HCT116 (cell line): Measurements from ENCODE around the gene STK17A. TPM values are rescaled to one million over a fixed set of nuclear protein-coding genes. Genes with fewer than 3 reads are reported as not detected.

Experiments
- ATAC-seq: fragments of 200-7000 bp; cut with Tn5 transposase; 2 replicates; pipeline ENCODE4 v1.9.1; 2020; ENCODE audit warnings: mild to moderate bottlenecking, moderate library complexity
- BruUV-seq: library from RNA; stranded (reverse); fragments of 400-500 nt; replicated peaks from 2 replicates; lab custom pipeline; 2021; lab: Mats Ljungman, UMichigan
- CTCF ChIA-PET: fragments of 300-600 bp; sonication (Branson Sonifier 250); formaldehyde crosslinking; loops from one replicate; lab custom pipeline; 2021; ENCODE audit warnings: antibody characterized with exemption; lab: Charles Lee
- POLR2A ChIA-PET: fragments of 300-600, 350-600 bp; sonication (Branson Sonifier 250); formaldehyde crosslinking; loops from one replicate; lab custom pipeline; 2021; ENCODE audit warnings: antibody characterized with exemption; lab: Charles Lee
- RAD21 ChIA-PET, 2 experiments: fragments of 300-600 bp; sonication (Branson Sonifier 250); formaldehyde crosslinking; loops; one replicate each; lab custom pipeline; 2023; ENCODE audit warnings: low total read pairs in 2 of 2; ENCODE audit not compliant: uncharacterized antibody in 2 of 2, unreplicated experiment in 2 of 2, low non-redundant PET in 1 of 2; lab: Charles Lee
- DNase-seq: peaks from one replicate; pipeline ENCODE4 v3.0.0-alpha.2; 2010; ENCODE audit warnings: low read depth, low spot score
- H2AFZ ChIP-seq: fragments of 200-600 bp; shearing (Covaris generic), sonication (generic); 2 replicates; pipeline ENCODE4 v1.6.1; 2017; ENCODE audit warnings: low read depth, mixed run types, mixed read lengths, antibody characterized with exemption, low read length; ENCODE audit not compliant: poor library complexity, severe bottlenecking
- H3K27ac ChIP-seq: 2 replicates; pipeline ENCODE4 v1.5.1; 2012; ENCODE audit warnings: low read depth, low read length
- H3K27me3 ChIP-seq: fragments of 200-600 bp; sonication (generic); 2 replicates; pipeline ENCODE4 v1.6.1; 2016; ENCODE audit warnings: mixed run types, low read length, mixed read lengths; ENCODE audit not compliant: insufficient read depth
- H3K36me3 ChIP-seq, 2 experiments: fragments of 200-500 bp in 1 of 2; fragments of 200-600 bp in 1 of 2; sonication (Bioruptor generic) in 1 of 2; sonication (generic) in 1 of 2; 2 replicates each; pipeline versions ENCODE4 v1.5.1 to v1.6.1; 2014 to 2016; ENCODE audit warnings: low read length in 2 of 2, inconsistent platforms in 1 of 2, mixed read lengths in 1 of 2, mixed run types in 1 of 2; ENCODE audit not compliant: insufficient read depth in 2 of 2, control insufficient read depth in 1 of 2
- H3K4me1 ChIP-seq, 2 experiments: fragments of 200-600 bp in 1 of 2; sonication (generic) in 1 of 2; 2 replicates each; pipeline versions ENCODE4 v1.5.1 to v1.6.1; 2012 to 2017; ENCODE audit warnings: low read length in 2 of 2, inconsistent platforms in 1 of 2, mild to moderate bottlenecking in 1 of 2, mixed read lengths in 1 of 2, mixed run types in 1 of 2, moderate library complexity in 1 of 2; ENCODE audit not compliant: insufficient read depth in 2 of 2, control insufficient read depth in 1 of 2
- H3K4me2 ChIP-seq: fragments of 200-600 bp; sonication (generic); 2 replicates; pipeline ENCODE4 v1.6.1; 2017; ENCODE audit warnings: mixed run types, low read length, mixed read lengths
- H3K4me3 ChIP-seq, 2 experiments: fragments of 200-600 bp in 1 of 2; sonication (generic) in 1 of 2; replicated peaks in 1 of 2; 2 replicates each; pipeline ENCODE4 v1.5.1; 2011 to 2016; ENCODE audit warnings: low read length in 2 of 2, control low read depth in 1 of 2, low read depth in 1 of 2, mild to moderate bottlenecking in 1 of 2, mixed read lengths in 1 of 2, mixed run types in 1 of 2
- H3K79me2 ChIP-seq: fragments of 200-600 bp; sonication (generic); 2 replicates; pipeline ENCODE4 v1.6.1; 2017; ENCODE audit warnings: mild to moderate bottlenecking, mixed run types, low read length, moderate library complexity, mixed read lengths; ENCODE audit not compliant: insufficient read depth
- H3K9ac ChIP-seq: fragments of 200-600 bp; sonication (generic); 2 replicates; pipeline ENCODE4 v1.6.1; 2016; ENCODE audit warnings: low read length, mixed read lengths
- H3K9me2 ChIP-seq: fragments of 200-600 bp; sonication (generic), shearing (Covaris generic); 2 replicates; pipeline ENCODE4 v1.6.1; 2017; ENCODE audit warnings: mixed run types, mild to moderate bottlenecking, moderate library complexity; ENCODE audit not compliant: insufficient read depth
- H3K9me3 ChIP-seq, 2 experiments: fragments of 200-500 bp in 1 of 2; fragments of 200-600 bp in 1 of 2; sonication (Bioruptor generic) in 1 of 2; sonication (generic) in 1 of 2; 2 replicates each; pipeline ENCODE4 v1.6.1; 2014 to 2017; ENCODE audit warnings: low read length in 2 of 2, mixed read lengths in 2 of 2, inconsistent platforms in 1 of 2, low read depth in 1 of 2, mild to moderate bottlenecking in 1 of 2, mixed run types in 1 of 2, moderate library complexity in 1 of 2; ENCODE audit not compliant: control insufficient read depth in 1 of 2, insufficient read depth in 1 of 2
- H4K20me1 ChIP-seq: fragments of 200-600 bp; sonication (generic), shearing (Covaris generic); 2 replicates; pipeline ENCODE4 v1.6.1; 2017; ENCODE audit warnings: mixed run types, mild to moderate bottlenecking, moderate library complexity; ENCODE audit not compliant: insufficient read depth
- CBX3 ChIP-seq: IDR thresholded peaks from 2 replicates; pipeline ENCODE4 v1.6.1; 2012; ENCODE audit warnings: low read depth
- EGR1 ChIP-seq: IDR thresholded peaks from 2 replicates; pipeline ENCODE4 v1.6.1; 2012; ENCODE audit warnings: low read depth
- POLR2AphosphoS5 ChIP-seq: IDR thresholded peaks from 2 replicates; pipeline ENCODE4 v1.6.1; 2011; ENCODE audit warnings: mild to moderate bottlenecking, low read depth, low read length, moderate library complexity
- RAD21 ChIP-seq: IDR thresholded peaks from 2 replicates; pipeline ENCODE4 v1.6.1; 2012; ENCODE audit warnings: low read depth, mild to moderate bottlenecking
- TCF7L2 ChIP-seq: IDR thresholded peaks from 2 replicates; pipeline ENCODE4 v1.7.0; 2011; ENCODE audit warnings: borderline replicate concordance, inconsistent platforms; ENCODE audit not compliant: insufficient read depth, insufficient read length; ENCODE audit errors: extremely low read depth
- intact Hi-C: fragments of 100-400 bp; cut with micrococcal nuclease; formaldehyde crosslinking; loops from 2 replicates; pipeline ENCODE4 v1.10.0; 2022
- total RNA-seq: library from RNA; stranded (reverse); gene quantifications from one replicate; pipeline ENCODE4 v1.2.1, GENCODE V29; 2021; ENCODE audit not compliant: unreplicated experiment

STK17A gene
- total RNA-seq, 1 experiment from 2014 or later: 14.8 TPM

DNA sequence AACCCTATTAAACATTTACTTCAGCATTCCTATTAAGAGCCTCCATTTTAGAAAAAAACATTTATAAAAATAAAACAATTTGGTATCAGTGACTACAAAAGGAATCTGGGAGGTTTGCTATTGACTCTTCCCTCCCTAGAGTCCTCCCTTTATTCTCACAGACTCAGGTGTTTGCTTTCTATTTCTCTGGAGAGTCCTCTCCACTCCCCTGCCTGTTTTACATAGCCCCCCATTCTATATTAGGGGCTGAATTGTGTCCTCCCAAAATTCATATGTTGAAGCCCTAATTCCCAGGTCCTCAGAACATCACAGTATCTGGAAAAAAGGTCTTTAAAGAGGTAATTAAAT, 76.6 kb downstream of the STK17A start:
- no peaks in the 10 kb centered on the region for H3K9me3 ChIP-seq
- H4K20me1 ChIP-seq: no peaks in the 10 kb centered on the region; the same call in 1 of the 2 replicates
- DNase-seq: no peak
- H3K9ac ChIP-seq: no peak overlapping the region
- peaks cover 92% of the 10 kb centered on the region for H3K79me2 ChIP-seq
- CTCF ChIA-PET: no interaction called here
- H3K27ac ChIP-seq: no peak overlapping the region
- intact Hi-C loops: loop anchor here (5.0 kb wide), 1 partner anchor 178 kb away; no protein-coding TSS in a partner anchor
- no peak for ATAC-seq
- POLR2A ChIA-PET: no interaction called here
- H3K4me2 ChIP-seq: no peak overlapping the region
- BruUV-seq: no TSS peak
- H3K36me3 ChIP-seq: no peaks in the 10 kb centered on the region
- H3K4me1 ChIP-seq: peaks cover 5 to 20% of the 10 kb centered on the region in 2 experiments; a peak in 3 of 4 replicates
- no peaks in the 10 kb centered on the region for H3K27me3 ChIP-seq
- no peak overlapping the region for H2AFZ ChIP-seq
- RAD21 ChIA-PET: no interaction called here
- H3K4me3 ChIP-seq: no peak overlapping the region
- TF ChIP-seq POLR2AphosphoS5: no peak
- no peaks in the 10 kb centered on the region for H3K9me2 ChIP-seq

DNA sequence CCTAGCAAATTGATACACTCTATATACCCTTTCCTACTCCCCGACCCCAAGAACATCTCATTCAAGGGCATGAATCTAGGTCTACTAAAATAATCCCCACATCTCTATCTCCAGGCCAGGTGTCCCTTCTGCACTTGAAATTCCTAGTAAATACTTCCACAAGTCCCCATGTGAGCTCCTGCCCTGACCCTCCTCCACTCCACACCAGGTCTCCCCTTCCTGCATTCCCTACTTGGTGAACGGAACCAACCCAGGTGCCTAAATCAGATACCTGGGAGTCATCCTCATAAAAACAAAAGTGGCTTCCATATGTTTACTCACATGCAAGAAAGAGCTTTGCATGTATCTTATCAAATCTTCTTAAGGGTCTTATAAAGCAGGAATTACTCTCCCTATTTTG, 77.2 kb downstream of the STK17A start:
- Histone ChIP-seq H3K27me3 (no peaks in the 10 kb centered on the region), H3K4me3 (no peak overlapping the region), H3K27ac (no peak overlapping the region), H2AFZ (no peak overlapping the region), H3K79me2 (peaks cover 92% of the 10 kb centered on the region), H3K4me1 (peaks cover 5 to 20% of the 10 kb centered on the region in 2 experiments; a peak in 3 of 4 replicates), H3K9me3 (no peaks in the 10 kb centered on the region), H3K9ac (no peak overlapping the region), H3K4me2 (no peak overlapping the region), H3K36me3 (no peaks in the 10 kb centered on the region), H3K9me2 (no peaks in the 10 kb centered on the region), H4K20me1 (no peaks in the 10 kb centered on the region; the same call in 1 of the 2 replicates)
- ChIA-PET POLR2A (no interaction called here), CTCF (no interaction called here), RAD21 (no interaction called here)
- ATAC-seq: no peak
- BruUV-seq: no TSS peak
- no peak for TF ChIP-seq CBX3
- no peak for TF ChIP-seq RAD21
- TF ChIP-seq EGR1: no peak
- TF ChIP-seq TCF7L2: no peak
- intact Hi-C loops: no loop called here
- DNase-seq: no peak
